COR-L47 (cell line): Measurements from ENCODE around the gene ARHGAP15.

Source experiments
- DNase-seq: peaks from one replicate; lab custom pipeline; 2025; lab: John Stamatoyannopoulos, UW

Gene ARHGAP15

DNA sequence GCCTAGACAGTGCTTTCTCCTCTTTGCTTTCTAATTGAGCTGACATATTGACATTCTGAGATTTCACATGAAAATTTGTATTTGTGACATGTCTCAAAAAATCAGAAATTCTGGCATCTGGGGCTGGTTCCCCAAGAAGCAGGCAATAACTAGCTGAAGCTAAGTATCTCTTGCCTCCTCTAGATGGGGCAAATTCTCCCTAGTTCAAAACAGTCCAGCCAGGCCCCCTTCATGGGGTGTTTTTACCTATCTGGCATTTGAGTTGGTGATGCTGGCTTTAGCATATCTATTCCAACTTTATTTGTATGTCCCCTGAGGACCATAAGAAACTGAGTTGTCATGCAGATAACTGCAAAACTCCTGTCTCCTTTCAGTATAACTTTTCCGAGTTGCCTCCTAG lies 39.9 kb downstream of the ARHGAP15 start:
- no peak for DNase-seq

DNA sequence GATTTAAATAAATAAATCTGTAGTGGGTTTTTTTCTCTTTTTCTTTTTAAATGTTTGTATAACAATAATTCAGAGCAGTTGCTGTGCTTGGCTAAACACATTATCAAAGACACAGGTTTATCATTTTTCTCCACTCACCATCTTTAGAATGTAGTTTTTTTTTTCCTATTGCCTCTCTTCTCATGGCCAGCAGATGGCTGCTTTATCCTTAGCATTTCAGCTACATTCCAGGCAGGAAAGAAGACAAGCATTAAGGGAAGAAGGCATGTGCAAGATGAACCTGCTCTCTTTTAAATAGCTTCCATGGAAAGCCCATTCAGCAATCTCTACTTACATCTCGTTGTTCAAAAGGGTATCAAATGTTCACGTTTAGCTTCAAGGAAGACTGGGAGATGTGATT lies 42.6 kb downstream of the ARHGAP15 start:
- no peak for DNase-seq

DNA sequence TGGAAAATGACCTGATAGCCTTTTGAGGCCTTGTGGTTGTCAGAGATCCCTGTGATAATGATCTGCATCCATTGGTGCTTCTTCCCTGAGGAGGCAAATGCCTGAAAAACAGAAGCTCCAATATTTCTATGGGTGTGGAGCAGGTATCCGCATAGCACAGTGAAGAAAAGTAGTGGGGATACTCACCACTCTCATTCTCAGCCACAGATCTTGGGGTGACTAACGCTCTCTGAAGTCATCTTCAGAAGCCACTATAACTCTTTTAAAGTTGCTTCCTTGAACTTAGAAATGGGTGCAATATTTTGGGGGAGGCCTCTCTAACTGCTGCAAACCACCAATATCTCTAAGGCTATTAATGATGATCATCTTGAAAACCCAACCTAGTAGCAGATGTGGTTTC lies 46.2 kb downstream of the ARHGAP15 start:
- no peak for DNase-seq

DNA sequence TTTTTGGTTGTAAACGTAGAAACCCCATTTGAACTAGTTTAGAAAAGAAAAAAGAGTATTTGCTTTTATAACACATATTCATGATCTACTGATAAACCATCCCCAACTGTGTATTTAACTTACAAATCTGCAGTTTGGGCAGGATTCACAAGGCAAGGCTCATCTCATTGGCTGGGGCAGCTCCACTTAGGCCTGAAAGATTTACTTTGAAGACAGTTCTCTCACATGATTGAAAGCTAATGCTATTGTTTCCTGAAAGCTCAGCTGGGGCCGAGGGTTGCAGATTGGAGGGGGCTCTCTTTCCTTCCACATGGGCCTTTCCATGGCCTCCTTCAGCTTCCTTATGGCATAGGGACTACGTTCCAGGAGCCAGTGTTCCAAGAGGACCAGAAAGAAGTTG lies 47.4 kb downstream of the ARHGAP15 start:
- no peak for DNase-seq

DNA sequence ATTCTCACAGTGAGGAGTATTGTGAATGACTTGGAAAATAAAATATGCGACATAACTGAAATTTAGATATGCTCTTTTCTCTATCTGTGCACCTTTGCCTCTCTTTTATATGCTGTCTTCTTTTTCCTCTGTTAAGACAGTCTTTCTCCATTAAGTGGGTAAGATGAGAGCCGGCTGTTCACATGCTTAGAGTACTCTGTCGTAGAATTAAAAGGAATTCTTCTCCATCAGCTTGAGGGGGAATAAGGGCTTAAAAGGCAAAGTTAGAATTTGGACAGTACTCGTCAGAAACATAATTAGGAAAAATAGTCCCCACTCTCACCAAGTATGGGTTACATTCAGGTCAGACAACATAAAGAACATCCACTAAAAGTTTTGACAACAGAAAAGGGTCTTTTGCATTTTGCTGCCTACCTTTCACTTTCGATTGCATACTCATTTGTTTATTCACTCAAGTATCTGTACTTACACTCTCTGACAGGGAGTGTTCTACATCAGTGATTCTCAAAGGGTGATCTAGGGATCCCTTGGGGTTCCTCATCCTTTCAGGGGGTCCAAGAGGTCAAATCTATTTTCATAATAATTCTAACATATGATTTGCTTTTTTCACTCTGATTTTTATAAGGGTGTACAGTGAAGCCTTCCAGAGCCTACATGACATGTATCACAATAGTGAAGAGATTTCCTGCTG lies 48.0 kb downstream of the ARHGAP15 start:
- no peak for DNase-seq

DNA sequence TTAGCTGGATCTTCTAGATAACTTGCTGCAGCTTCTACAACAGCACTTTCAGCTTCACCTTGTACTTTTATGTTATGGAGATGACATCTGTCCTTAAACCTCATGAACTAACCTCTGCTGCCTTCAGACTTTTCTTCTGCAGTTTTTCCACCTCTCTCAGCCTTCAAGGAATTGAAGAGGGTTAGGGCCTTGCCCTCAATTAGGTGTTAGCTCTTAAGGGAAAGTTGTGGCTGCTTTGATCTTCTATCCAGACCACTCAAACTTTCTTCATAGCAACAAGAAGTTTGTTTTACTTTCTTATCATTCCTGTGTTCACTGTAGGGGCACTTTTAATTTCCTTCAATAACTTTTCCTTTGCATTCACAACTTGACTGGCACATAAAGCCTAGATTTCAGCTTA lies 52.3 kb downstream of the ARHGAP15 start:
- no peak for DNase-seq

DNA sequence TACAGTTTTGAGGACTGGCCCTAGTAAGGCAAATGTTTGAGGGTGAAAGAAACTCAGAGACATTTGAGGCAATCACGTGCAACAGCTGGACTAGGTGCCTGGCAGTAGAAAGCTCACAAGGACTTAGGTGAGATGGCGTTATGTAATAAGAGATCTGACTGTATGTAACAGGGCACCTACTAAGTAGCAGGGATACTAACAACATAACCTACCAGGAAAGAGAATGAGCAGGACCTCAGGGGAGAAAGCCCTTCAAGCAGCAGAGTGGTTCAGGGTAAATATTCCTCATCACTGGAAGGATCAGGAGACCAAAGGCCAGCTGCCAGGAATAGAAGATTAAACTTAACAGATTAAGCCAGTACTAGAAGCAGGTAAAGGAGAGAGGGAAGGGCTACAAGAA lies 53.4 kb downstream of the ARHGAP15 start:
- DNase-seq: no peak

DNA sequence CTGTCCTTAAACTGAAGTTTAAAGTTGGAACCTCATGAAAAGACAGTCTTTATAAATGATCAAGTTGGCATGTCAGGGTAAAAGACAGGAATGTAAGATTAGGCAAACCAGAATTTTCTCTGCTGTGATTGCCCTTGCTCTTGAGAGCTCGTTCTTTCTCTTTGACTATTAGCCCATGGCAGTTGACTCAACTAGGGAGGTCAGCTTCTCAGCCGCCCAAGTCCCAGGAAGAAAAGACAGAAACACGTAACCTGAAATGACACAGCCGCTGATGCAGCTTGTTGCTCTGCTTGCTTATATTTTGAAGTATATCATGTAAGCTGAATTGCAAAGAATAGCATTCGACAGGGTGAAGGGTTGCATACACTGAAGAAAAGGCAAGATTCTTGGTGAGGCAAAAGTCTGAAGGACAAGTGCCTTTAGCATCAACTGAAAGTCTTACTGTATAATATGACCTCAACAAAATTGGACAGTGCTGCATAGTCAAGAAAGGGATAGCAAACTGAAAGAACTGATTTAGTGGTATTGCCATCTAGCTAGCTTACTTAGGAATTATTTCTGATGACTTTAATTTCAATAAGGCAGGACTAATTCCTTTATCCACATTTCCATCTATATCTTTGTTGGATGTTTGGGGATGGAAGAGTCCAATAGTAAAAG lies 54.7 kb downstream of the ARHGAP15 start:
- DNase-seq: no peak

DNA sequence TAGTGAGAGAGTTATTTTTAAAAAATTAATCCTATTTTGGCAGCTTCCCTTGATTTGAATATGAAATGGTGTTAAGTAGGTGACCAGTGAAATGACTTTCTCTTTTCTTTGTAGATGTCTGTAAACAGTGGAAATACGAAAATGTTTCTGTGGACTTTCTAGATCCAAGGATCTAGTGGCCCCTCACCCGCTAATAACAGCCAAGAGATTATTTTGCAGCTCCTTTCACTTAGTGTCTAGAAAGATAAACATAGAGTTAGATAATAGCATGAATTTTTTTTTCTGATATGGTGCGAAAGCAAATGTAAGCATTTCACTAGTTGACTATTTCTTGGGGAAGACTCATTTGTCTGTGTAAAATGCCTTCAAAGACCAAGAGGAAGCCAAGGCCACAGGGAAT lies 57.7 kb downstream of the ARHGAP15 start:
- DNase-seq: no peak

DNA sequence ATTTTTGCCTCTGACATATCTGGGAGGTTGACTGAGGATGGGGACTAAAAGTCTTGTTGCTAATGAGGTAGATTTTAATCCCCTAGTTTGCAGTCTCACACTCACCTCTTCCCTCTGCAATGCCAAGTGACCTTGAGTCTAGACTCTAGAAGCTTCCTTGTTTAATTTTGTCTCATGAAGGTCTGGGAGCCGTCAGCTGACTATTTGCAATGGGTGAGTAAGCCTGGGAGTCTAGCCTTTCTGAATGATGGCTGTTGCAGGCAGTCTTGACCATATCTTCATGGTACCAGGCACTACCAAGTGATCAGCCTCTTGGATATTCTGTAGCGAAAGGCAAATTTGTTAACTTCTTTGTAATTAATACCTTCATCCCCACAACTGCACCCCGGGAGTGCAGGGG lies 61.2 kb downstream of the ARHGAP15 start:
- DNase-seq: no peak

DNA sequence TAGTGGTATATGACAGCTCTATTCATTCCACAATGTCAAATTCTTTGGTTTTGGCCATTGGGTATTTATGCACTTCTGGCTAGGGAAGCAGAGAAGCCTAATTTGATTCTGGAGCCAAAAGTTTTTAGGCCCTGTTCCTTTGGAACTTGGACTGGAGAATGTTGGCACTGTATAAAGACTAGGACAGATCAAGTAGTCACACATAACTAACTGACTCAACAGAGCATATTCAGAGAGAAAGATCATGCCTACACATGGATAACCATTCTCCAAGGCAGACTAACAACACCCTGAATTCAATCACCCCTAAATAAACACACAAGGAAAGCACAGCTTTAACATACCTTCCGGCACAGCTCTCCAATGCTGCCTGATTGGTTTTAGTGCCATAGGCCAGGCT lies 62.9 kb downstream of the ARHGAP15 start:
- DNase-seq: no peak

DNA sequence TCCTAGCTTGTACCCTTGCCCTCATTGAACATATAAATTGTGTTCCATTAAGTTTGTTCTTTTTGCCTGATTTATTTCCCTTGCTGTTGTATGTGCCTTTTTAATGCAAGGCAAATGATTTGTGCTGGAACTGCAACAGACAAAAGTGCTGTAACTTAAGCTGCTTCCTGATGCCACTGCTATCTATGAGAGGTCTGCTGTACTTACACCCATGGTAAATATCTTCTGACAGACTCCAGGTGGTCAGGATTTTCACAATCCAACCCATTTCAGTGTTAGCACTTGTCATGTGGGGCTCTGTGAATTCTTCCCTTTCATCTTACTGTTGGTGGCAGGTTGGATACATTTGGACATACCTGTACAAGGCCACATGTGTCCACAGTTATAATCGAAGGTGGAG lies 63.5 kb downstream of the ARHGAP15 start:
- DNase-seq: no peak

DNA sequence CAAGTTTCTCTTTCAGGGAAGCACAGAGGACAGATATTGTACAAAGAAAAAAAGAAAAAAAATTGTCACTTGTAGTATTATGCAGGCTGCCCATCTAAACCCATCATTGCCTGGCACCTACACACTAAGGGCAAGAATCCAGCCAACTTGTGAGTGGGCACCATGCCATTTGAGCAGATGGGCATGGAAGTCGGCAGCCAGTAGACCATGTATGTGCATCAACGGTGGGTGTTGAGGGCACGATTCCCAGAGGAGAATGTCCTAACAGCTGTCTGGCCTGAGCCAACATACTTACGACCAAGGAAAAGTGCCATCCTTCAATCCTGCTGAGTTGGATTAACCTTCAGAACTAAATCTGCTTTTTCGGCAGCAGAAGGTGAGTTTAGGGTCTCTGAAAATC lies 63.9 kb downstream of the ARHGAP15 start:
- DNase-seq: no peak

DNA sequence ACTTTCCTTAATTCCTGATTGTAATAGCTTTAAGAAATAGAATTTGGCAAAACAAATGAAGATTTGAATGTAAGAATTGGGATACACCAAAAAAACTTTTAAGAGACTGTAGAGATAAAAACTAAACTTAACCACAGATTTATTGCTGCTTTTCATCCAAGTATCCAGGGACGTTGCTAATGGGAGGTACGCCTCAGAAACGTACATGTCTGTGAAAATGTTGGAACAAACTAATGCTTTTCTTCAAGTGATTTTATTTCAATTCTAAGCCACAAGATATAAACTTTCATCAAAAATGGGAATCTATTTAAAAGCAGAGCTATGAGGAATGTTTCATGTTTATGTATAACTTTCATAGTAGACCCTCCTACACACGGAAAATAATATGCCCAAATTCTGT lies 66.3 kb downstream of the ARHGAP15 start:
- DNase-seq: no peak

DNA sequence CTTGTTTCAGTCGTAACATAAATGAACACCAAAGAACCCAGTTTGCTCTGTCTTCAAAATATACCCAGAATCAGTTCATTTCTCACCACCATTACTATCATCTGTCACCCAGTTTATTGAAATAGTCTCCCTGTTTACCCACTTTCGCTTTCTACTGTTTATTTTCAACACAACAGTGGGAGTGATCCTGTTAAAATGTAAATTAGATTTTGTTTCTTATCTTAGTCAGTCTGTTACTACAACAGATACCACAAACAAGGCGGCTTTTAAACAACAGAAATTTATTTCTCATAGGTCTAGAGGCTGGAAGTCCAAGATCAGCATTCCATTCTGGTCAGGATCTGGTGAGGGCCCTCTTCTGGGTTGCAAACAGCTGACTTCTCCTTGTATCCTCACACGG lies 74.8 kb downstream of the ARHGAP15 start:
- DNase-seq: no peak

DNA sequence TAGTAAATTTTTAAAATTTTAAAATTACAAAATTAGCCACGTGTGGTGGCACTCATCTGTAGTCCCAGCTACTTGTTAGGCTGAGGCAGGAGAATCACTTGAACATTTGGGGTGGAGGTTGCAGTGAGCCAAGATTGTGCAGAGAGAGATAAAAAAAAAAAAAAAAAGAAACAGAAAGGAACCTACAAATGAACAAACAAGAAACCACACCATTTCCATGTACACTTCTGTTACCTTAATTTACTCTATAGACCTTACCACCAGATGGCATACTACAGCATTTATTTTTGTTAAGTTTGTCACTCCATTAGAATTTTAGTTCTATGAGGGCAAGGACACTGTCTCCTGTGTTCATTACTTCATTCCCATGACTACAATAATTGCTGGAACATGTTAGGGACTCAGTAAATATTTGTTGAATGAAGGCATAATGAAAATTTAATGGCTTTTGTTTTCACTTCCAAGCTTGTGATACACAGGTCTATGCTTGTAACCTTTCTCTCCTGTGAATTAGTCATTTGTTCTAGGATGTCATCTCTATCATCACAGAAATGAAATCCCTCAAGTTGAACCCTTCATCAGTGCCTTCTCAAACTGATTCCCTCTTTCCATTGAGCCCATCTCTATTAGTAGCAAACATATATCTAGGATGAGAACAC lies 76.0 kb downstream of the ARHGAP15 start:
- DNase-seq: no peak

DNA sequence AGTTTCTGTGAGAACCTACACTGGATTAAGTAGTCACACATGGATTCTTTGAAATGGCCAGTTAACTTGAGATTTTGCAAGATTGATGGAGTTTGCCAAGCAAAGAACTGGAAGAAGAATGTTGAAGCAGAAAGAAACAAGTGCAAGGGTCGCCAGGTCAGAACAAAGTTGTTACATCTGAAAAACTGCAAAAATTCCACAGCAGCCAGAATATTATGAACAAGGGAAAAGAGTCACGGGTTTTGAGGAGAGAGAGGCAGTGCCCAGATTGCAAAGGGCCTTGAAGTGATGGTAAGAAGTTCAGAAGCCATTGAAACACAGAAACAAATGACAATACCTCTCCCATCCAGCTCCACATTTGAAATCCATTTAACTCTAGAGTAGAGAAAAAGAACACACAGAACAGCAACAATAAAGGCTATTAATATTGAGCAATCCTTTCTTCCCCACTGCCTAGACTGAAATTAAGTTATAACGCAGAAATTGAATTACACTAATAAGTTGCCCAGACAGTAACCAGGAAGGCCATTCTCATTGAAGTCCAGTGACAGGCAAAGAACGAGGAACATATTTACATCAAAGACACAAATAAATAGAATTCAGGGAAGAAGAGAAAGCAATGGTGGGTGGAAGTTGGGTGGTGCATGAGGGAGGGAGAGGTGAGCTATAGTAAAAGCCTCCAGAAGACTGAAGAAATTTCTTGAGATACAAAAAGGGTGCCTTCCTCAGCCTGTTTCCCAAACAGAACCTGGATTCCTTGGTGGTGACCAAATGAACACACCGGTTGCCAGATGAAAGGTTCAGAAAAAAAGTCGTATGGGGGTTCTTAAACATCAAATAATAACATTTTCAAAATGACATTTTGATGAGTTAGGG lies 80.6 kb downstream of the ARHGAP15 start:
- DNase-seq: no peak

DNA sequence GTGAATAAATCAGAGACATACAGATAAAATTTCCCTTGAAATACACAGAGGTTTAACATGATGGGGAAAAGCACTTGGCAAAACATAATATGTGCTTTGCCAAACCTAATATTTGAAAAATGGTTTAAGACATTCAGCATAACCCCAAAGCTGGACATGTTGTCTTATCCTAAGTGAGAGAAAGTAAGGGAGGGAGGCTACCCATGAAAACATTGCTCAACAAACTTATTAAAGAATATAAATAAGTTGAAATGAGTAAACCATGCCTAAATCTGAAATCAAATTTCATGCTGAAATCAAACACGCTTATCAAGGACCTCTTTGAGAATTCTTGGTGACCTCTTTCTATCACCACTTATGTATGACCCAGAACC lies 81.2 kb downstream of the ARHGAP15 start:
- no peak for DNase-seq

DNA sequence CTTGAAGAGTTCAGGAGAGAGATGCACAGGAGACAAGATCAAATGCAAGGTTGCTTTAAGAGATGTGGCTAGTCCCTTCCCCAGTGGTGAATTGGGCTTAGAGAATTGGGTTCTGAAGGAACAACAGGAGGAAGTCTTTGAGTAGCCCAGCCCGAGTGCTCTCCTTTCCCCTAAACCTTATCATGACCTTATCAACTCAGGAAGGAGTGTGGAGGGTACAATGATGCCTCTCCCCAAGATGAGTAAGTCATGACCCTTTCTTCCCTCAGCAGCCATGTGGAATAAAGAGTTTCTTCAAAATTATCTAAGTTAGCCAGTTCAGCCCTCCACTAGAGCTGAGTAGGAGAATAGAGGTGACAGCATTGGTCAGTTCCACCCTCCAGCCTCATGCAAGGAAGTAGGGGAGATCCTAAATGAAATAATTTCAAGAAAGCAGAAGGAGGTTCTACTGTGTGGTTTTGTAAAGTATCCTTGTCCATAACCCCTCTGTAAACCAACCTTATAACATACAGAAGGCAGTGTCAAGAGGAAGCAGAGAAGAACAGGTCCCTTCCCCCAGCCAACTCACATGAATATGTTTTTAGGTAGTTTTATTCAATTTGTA lies 88.4 kb downstream of the ARHGAP15 start:
- no peak for DNase-seq

DNA sequence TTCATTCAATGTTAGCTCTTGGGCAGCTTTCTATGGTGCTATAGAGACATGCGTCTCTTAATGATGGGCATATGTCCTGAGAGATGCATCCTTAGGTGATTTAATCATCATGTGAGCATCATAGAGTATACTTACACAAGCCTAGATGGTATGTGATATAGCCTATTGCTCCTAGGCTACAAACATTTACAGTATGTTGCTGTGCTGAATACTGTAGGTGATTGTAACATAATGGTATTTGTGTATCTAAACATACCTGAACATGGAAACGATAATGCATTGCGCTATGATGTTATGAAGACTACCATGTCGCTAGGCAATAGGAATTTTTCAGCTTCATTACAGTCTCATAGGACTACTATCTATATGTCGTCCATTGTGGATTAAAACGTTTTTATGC lies 89.4 kb downstream of the ARHGAP15 start:
- DNase-seq: no peak

DNA sequence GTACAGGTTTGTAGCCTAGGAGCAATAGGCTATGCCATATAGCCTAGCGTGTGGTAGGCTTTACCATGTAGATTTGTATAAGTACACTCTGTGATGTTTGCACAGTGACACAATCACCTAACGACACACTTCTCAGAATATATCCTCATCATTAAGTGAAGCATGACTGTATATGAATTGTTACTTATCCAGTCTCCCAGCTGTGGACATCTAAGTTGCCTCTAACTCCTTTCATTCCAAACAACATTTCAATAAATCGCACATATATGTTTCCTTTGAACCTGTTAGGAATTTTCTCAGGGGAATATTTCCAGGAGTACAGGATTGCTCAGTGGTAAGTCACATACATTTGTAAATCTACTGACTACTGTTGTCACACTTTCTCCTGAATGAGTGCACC lies 90.0 kb downstream of the ARHGAP15 start:
- no peak for DNase-seq

DNA sequence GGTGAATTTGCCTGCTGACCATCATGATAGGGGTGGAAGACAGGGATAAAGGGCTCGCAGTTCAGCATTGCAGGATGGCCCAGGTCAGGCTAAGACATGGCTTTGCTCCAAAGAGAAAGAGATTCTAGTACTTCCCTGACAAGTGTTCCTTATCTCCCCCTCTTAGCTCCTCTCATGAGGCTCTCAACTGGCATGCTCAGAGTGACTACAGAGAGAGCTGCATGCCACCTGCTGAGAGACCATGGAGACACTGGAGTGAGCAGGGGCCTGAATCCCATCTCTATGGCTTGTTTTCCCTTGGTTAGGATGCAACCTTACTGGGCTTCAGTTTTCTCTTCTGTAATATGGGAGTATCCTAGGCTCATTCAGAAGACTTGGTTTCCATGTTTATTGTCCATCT lies 94.3 kb downstream of the ARHGAP15 start:
- no peak for DNase-seq
